GM12892 (cell line): ENCODE results near the gene ANKRD6.

Source experiments
- POLR2A ChIP-seq: IDR thresholded peaks from 2 replicates; pipeline ENCODE4 v1.6.1; 2011; ENCODE audit warnings: low read depth, low read length, control low read depth
- POLR2AphosphoS5 ChIP-seq: IDR thresholded peaks from 2 replicates; pipeline ENCODE4 v1.6.1; 2011; ENCODE audit warnings: low read depth, low read length, control low read depth
- TAF1 ChIP-seq: IDR thresholded peaks from 2 replicates; pipeline ENCODE4 v1.6.1; 2011; ENCODE audit warnings: low read depth, mild to moderate bottlenecking, control low read depth, low read length, borderline replicate concordance

DNA sequence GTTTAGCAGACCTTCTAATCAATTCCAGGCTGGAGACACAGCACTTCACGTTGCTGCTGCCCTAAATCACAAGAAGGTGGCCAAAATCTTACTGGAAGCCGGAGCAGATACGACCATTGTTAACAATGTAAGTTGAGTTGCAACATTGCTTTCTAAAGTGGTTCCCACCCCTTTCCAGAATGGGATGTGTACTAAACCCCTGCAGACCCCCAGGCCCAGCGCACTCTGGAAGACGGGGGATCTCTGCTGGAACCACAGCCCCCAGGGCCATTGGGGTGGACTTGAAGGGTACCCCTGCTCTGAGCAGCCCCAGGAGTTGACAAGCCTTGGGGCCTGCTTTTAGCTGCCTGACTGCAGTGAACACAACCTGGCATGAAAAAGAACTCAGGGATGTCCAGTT lies 183.6 kb downstream of the ANKRD6 start:
- TF ChIP-seq POLR2A (no peak), TAF1 (no peak), POLR2AphosphoS5 (no peak)
